GM21390 (cell line): ENCODE measurements around the gene NLRC5.
"Not testable (repeated sequence)": the region's sequence is repeated elsewhere in the genome, so short reads cannot be mapped to it uniquely, and the experiment has no call there.

Source experiments
- ATAC-seq: cut with Tn5 transposase; IDR thresholded peaks from one replicate; pipeline ENCODE4 v1.9.1; 2021; ENCODE audit not compliant: unreplicated experiment

NLRC5 gene

DNA sequence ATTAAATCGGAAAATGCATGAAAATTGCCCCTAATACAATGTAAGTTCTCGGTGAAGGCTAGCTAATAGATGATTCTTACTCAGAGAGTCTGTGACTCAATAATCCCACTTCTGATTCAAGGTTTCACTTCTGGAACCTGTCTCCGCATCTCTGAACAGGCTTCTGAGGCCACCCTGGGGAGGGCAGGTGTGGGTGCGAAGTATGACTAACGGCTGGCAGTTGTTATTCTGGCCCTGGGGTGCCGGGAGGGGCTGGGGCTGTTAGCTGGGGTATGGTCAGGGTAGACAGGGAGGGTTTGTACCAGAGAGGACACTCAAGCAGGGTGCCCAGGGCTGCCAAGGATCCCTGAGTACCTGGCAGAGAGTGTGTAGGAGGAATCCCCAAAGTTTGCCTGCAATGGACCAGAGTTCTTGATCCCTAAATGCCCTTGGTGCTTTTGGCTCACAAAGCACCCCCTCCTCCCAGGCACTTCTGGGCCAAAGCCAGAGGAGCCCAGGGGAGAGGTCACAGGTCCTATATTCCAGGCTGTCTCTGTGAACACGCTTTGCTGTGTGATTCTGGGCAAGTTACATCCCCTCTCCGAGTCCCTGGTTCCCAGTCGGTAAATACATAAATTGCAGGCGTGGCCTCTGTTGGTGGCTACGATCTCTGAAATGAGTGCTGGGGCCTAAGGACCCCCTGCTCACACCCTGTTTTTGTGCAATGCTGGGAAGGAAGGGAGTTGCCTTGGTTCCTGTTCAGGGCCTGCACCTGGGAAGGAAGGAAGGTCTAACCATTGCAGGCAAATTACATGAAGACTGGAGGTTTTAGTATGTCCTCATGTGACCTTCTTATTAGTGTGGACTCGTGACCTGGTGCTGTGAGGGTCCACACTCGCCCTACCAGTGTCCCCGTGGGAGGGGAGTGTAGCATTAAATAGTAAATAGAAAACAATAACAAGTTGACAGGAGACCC lies 53.1 kb downstream of the NLRC5 start:
- peak; percentile 67 for ATAC-seq

DNA sequence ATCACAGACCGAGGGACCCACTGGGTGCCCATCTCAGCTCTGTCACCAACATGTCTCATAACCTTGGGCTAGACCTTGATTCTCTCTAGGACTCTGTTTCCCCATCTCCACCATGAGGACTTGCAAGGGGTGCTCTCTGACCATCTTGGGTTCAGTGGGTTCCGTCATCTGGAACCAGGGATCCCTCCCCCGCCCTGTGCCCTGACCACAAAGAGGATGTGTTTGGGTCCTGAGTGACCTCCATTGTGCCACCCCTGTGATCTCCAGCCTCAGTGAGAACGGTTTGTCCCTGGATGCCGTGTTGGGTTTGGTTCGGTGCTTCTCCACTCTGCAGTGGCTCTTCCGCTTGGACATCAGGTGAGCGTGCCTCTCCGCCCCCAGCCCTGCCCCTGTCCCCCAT lies 53.9 kb downstream of the NLRC5 start:
- no peak for ATAC-seq

GRCh38 chr16:57044931-57045693 lies 55.8 kb downstream of the NLRC5 start:
- ATAC-seq = no peak

- ATAC-seq = no peak
These were observed 56.5 kb downstream of the NLRC5 start for GRCh38 chr16:57045694-57046381.

DNA sequence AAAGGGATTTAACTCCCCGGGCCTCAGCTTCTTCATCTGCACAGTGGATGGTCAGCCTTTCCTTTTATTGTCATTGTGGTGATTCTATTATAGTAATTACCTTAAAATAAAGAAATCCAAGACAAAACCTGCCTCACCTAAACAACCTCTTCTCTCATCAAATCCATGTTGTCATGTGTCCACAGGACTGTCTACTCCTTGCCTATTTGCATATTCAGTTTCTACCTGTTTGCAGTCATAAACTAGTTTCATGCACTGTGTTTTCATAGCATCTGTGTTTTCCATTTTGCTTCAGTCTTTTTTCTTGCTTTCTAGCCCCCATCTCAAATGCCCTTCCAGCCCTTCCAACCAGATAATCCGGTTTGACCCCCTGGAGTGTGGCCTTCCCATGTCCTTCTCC lies 58.7 kb downstream of the NLRC5 start:
- no peak for ATAC-seq

GRCh38 chr16:57049678-57050077 lies 60.3 kb downstream of the NLRC5 start:
- ATAC-seq = peak; percentile 65

- ATAC-seq = no peak
These were observed 62.4 kb downstream of the NLRC5 start for GRCh38 chr16:57051696-57052228.

GRCh38 chr16:57053206-57053605 lies 63.8 kb downstream of the NLRC5 start:
- no peak for ATAC-seq

DNA sequence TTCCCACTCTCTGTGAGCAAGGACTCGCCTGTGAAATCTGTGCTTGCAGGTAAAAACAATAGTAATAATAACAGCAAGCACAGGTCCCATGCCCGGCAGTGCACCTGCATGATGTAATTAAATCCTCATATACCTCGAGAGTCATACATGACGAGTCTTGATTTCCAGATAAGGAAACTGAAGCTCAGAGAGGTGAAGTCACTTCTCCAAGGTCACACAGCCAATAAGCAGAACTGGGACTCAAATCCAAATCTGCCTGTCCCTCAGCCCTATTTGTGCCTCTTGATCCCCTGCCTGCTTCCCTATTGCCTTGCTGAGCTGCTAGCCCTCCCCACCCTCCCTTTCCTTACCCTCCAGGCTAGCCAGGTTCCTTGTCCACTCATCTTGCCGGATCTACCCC lies 65.0 kb downstream of the NLRC5 start:
- no peak for ATAC-seq

DNA sequence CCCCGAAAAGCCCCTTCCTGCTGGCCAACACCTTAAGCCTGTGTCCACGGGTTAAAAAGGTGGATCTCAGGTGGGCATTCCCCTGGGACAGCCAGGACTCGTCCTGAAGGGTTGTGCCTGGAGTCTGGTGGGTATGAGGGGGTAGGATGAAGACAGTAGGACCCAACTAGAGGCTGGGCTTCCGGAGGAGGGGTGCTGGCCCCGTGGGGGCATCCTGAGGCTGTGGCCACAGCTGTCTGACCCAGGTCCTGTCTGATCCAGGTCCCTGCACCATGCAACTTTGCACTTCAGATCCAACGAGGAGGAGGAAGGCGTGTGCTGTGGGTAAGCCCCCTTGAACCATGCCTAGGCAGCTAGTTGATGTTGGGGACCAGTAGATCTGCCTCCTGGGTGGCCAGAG lies 65.4 kb downstream of the NLRC5 start:
- ATAC-seq = no peak

GRCh38 chr16:57055671-57056070 lies 66.3 kb downstream of the NLRC5 start:
- ATAC-seq = no peak

DNA sequence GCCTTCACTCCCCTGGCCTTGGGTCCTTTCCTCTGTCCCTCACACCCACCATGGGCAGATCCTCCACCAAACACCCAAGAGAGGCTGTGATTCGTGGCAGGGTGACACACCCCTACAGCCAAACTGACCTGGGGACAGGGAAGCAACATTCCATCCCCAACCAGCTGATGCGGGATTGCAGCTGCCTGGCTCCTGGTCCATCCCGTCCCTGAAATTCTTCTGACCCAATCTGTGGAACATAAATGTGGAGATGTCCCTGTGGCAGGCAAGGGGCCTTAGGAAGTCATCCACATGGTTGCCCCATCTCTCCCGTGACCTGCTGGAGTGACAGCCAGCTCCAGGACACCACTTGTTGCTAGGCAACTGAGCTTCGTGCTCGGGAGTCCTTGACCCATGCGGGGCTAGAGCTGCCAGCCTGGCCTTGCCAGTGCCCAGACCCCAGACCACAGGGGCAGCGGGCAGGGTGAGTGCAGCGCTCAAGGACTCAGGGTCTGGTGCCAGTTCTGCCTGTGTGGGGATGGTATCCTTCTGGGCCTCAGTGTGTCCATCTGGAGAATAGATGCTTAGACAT lies 69.0 kb downstream of the NLRC5 start:
- no peak for ATAC-seq

GRCh38 chr16:57060323-57061083 lies 71.1 kb downstream of the NLRC5 start:
- ATAC-seq = no peak

GRCh38 chr16:57061084-57061905 lies 71.9 kb downstream of the NLRC5 start:
- no peak for ATAC-seq

DNA sequence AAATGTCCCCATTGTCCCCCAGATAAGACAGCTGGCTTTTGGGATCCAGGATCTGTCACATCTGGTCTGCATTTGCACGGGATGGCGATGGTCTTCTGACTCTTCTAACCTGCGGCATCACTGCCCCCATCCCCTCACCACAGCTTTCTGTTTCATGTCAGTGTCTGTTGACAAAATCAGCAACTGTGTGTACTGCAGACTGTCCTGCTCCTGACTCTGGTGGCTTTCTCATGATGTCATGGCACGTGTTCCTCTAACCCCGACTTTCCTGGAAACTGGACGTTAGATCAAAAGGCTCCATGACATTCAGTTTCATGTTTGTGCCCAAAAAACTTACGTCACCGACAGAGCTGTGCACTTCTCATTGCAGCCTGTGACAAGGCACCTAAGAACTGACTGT lies 73.0 kb downstream of the NLRC5 start:
- ATAC-seq = no peak

DNA sequence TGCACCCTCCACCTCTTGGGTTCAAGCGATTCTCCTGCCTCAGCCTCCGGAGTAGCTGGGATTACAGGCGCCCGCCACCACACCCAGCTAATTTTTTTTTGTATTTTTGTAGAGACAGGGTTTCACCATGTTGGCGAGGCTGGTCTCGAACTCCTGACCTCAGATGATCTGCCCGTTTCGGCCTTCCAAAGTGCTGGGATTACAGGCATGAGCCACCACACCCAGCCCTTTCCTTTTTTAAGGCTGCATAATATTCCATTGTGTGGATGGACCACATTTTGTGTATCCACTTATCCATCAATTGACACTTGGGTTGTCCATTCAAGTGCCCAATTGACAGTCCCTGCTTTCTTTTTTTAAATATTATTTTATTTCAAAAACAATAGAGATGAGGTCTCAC lies 73.8 kb downstream of the NLRC5 start:
- ATAC-seq = not testable (repeated sequence)

GRCh38 chr16:57064995-57065394 lies 75.6 kb downstream of the NLRC5 start:
- ATAC-seq = no peak

GRCh38 chr16:57066625-57067024 lies 77.3 kb downstream of the NLRC5 start:
- ATAC-seq = no peak

GRCh38 chr16:57067347-57067746 lies 78.0 kb downstream of the NLRC5 start:
- ATAC-seq = no peak
